Measurements from ENCODE around the gene NOL8. TPM values are rescaled to one million over a fixed set of nuclear protein-coding genes. Genes with fewer than 3 reads are reported as not detected.

NOL8 gene
- total and polyA plus RNA-seq, 4 donors, result 5.3 to 21.2 (median 12.8) TPM

DNA sequence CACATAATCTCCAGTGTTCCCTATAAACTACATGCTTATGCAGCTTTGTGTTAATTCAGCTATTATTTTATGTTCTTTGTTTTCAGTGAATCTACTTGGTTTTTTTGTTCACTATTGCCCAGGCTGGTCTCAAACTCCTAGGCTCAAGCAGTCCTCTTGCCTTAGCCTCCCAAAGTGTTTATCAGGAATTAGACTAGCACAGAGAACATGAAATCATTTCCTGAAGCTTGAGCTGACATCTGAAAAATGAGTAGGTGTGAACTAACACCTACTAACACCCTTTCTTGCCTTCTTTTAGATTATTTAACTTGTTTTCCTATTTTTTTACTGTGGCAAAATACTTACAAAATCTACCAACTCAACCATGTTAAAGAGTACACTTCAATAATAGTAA lies 25.6 kb upstream of the NOL8 start:
- Histone ChIP-seq H3K9ac (ENCODE audit: low read depth in 1 of 2, low read length in 2 of 2) (no peak overlapping the region), H3K27me3 (ENCODE audit: control insufficient read depth in 4 of 4, insufficient read depth in 4 of 4, low read length in 3 of 4) (no peaks in the 10 kb centered on the region), H3K4me3 (ENCODE audit: low read depth in 1 of 3, low read length in 3 of 3) (no peak overlapping the region), H3K36me3 (ENCODE audit: control insufficient read depth in 4 of 4, insufficient read depth in 3 of 4, low read depth in 1 of 4, low read length in 3 of 4) (no peaks in the 10 kb centered on the region), H3K9me3 (ENCODE audit: control insufficient read depth in 4 of 4, low read length in 3 of 4) (no peaks in the 10 kb centered on the region), H3K4me1 (ENCODE audit: control insufficient read depth in 4 of 4, insufficient read depth in 4 of 4, low read length in 3 of 4) (no peaks in the 10 kb centered on the region), H3K27ac (ENCODE audit: low read depth in 1 of 2, low read length in 2 of 2) (no peak overlapping the region)
- TF ChIP-seq REST (IDR thresholded peaks at IDR 0.05), result no peak
- no peak for TF ChIP-seq RXRA (IDR thresholded peaks at IDR 0.05)
- DNase-seq (ENCODE audit: low spot score), result no peak

DNA sequence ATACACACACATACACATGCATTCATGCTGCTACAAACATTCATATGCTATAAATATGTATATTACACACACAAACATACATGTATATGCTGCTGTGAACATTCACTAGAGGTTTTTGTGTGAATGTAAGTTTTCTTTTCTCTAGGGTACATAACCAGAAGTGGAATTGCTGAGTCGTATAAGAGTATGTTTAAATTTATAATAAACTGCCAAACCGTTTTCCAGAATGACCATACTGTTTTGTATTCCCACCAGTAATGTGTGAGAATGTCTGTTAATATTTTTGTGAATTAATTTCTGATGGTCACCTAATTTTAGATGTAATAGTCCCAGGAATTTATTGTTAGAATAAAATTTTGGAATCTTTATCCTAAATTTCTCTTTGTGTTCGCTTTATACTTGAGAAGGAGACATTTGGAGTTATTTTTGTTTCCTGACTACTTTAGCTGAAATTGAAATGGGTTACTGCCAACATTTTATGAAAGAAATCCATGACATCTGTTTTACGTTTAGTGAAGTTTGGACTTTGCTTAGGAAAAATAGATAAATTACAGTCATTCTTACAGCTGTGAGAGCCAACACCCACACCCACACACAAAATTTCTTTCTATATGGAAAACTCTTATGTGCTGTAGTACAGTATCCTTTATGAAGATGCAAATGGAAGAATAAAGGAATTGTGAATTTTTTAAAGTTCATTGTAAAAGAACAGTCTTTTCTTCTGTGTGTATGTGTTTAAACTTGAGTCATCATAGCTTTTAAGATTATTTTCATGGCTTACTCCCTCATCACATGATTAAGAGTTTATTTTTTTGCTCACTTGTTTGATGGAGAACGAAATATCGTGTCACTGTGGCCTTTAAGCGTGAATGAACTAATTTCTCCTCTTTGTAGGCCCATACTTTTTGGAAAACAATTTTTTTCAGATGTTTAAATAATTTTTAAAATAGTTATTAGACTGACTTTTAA lies 24.9 kb upstream of the NOL8 start:
- no peaks in the 10 kb centered on the region for H3K27me3 ChIP-seq (ENCODE audit: control insufficient read depth in 4 of 4, insufficient read depth in 4 of 4, low read length in 3 of 4)
- H3K27ac ChIP-seq (ENCODE audit: low read depth in 1 of 2, low read length in 2 of 2), result no peak overlapping the region
- no peaks in the 10 kb centered on the region for H3K36me3 ChIP-seq (ENCODE audit: control insufficient read depth in 4 of 4, insufficient read depth in 3 of 4, low read depth in 1 of 4, low read length in 3 of 4)
- H3K9ac ChIP-seq (ENCODE audit: low read depth in 1 of 2, low read length in 2 of 2), result no peak overlapping the region
- TF ChIP-seq CTCF (IDR thresholded peaks at IDR 0.05; ENCODE audit: low read depth, low read length, missing input control), result no peak
- no peak for TF ChIP-seq MAX (IDR thresholded peaks at IDR 0.05)
- TF ChIP-seq RAD21 (IDR thresholded peaks at IDR 0.05), result no peak
- no peak for TF ChIP-seq NR2F2 (IDR thresholded peaks at IDR 0.05)
- H3K4me1 ChIP-seq (ENCODE audit: control insufficient read depth in 4 of 4, insufficient read depth in 4 of 4, low read length in 3 of 4), result no peaks in the 10 kb centered on the region
- no peak overlapping the region for H3K4me3 ChIP-seq (ENCODE audit: low read depth in 1 of 3, low read length in 3 of 3)
- H3K9me3 ChIP-seq (ENCODE audit: control insufficient read depth in 4 of 4, low read length in 3 of 4), result no peaks in the 10 kb centered on the region
- 77% methylated on average over 7 of the region's 7 CpGs for WGBS
- DNase-seq (ENCODE audit: low spot score), result no peak

DNA sequence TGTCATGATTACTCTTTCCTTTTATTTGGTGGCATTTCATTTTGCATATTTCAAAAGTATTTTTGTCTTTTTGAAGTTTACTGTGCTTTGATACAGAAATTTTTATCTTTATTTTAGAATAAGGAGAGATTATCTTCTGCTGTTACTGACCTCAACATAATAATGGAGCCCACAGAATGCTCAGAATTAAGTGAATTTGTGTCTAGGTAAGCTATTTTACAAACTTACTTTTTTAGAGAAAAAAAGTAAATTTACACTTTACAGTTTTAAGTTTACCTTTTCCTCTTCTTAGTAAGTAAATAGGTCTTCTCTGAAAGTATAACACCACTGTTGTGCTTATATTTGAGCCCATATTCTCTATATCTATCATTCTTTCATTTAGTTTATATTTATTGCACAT lies 20.4 kb upstream of the NOL8 start:
- Histone ChIP-seq H3K4me3 (ENCODE audit: low read depth in 1 of 3, low read length in 3 of 3) (no peak overlapping the region), H3K27ac (ENCODE audit: low read depth in 1 of 2, low read length in 2 of 2) (no peak overlapping the region), H3K9me3 (ENCODE audit: control insufficient read depth in 4 of 4, low read length in 3 of 4) (no peaks in the 10 kb centered on the region), H3K9ac (ENCODE audit: low read depth in 1 of 2, low read length in 2 of 2) (no peak overlapping the region), H3K36me3 (ENCODE audit: control insufficient read depth in 4 of 4, insufficient read depth in 3 of 4, low read depth in 1 of 4, low read length in 3 of 4) (no peaks in the 10 kb centered on the region), H3K27me3 (ENCODE audit: control insufficient read depth in 4 of 4, insufficient read depth in 4 of 4, low read length in 3 of 4) (no peaks in the 10 kb centered on the region), H3K4me1 (ENCODE audit: control insufficient read depth in 4 of 4, insufficient read depth in 4 of 4, low read length in 3 of 4) (no peaks in the 10 kb centered on the region)
- no peak for DNase-seq (ENCODE audit: low spot score)
- TF ChIP-seq HNF4A (conservative IDR thresholded peaks at IDR 0.05) (no peak), CTCF (IDR thresholded peaks at IDR 0.05; ENCODE audit: low read depth, low read length, missing input control) (no peak), EGR1 (IDR thresholded peaks at IDR 0.05; ENCODE audit: low read depth in 2 of 2) (no peak), NR2F2 (IDR thresholded peaks at IDR 0.05) (no peak)

Data from liver (tissue), 9 donors.